ENCODE measurements around the gene MED22.
"Not testable (repeated sequence)": the region's sequence is repeated elsewhere in the genome, so short reads cannot be mapped to it uniquely, and the experiment has no call there.

MED22 gene

GRCh38 chr9:133317551-133317950 is 30.4 kb downstream of the MED22 start:
- H3K4me1 Mint-ChIP-seq (ENCODE audit: low read depth in 2 of 2); H3K4me3 Mint-ChIP-seq; ATAC-seq (replicated peaks); H3K27ac Mint-ChIP-seq; DNase-seq; H3K36me3 Mint-ChIP-seq (ENCODE audit: insufficient read depth); H3K9me3 Mint-ChIP-seq: not testable (repeated sequence)
- H3K27me3 Mint-ChIP-seq: peaks cover 5 to 14% of the 10 kb centered on the region in 2 donors

GRCh38 chr9:133315997-133316396 is 31.9 kb downstream of the MED22 start:
- ATAC-seq (replicated peaks) (no peak), DNase-seq (no peak)
- Mint-ChIP-seq H3K9me3 (no peaks in the 10 kb centered on the region), H3K36me3 (ENCODE audit: insufficient read depth) (peaks cover 3% of the 10 kb centered on the region), H3K27ac (no peak overlapping the region), H3K27me3 (peaks cover 0 to 14% of the 10 kb centered on the region in 2 donors), H3K4me1 (ENCODE audit: low read depth in 2 of 2) (no peaks in the 10 kb centered on the region), H3K4me3 (no peak overlapping the region)

- peaks cover 4% of the 10 kb centered on the region for H3K36me3 Mint-ChIP-seq (ENCODE audit: insufficient read depth)
- H3K4me1 Mint-ChIP-seq (ENCODE audit: low read depth in 2 of 2): no peaks in the 10 kb centered on the region
- H3K27me3 Mint-ChIP-seq: peaks cover 33 to 48% of the 10 kb centered on the region in 2 donors
- ATAC-seq (replicated peaks) (no peak), DNase-seq (no peak)
- H3K4me3 Mint-ChIP-seq: no peak overlapping the region
- no peak overlapping the region for H3K27ac Mint-ChIP-seq
- no peaks in the 10 kb centered on the region for H3K9me3 Mint-ChIP-seq
Observed at GRCh38 chr9:133309608-133310007, 38.3 kb downstream of the MED22 start.

- no peak for DNase-seq
- Mint-ChIP-seq H3K27ac (no peak overlapping the region), H3K36me3 (ENCODE audit: insufficient read depth) (peaks cover 5% of the 10 kb centered on the region), H3K9me3 (no peaks in the 10 kb centered on the region), H3K4me1 (ENCODE audit: low read depth in 2 of 2) (no peaks in the 10 kb centered on the region), H3K4me3 (no peak overlapping the region), H3K27me3 (peaks cover 33 to 50% of the 10 kb centered on the region in 2 donors)
- ATAC-seq (replicated peaks): no peak
Observed at GRCh38 chr9:133307301-133307700, 40.6 kb downstream of the MED22 start.

GRCh38 chr9:133306242-133307204 is 41.4 kb downstream of the MED22 start:
- H3K27ac Mint-ChIP-seq: no peak overlapping the region
- H3K36me3 Mint-ChIP-seq (ENCODE audit: insufficient read depth): peaks cover 5% of the 10 kb centered on the region

GRCh38 chr9:133305731-133306130 is 42.2 kb downstream of the MED22 start:
- H3K9me3 Mint-ChIP-seq: no peaks in the 10 kb centered on the region
- ATAC-seq (replicated peaks) (no peak), DNase-seq (no peak)
- peaks cover 5% of the 10 kb centered on the region for H3K36me3 Mint-ChIP-seq (ENCODE audit: insufficient read depth)
- no peak overlapping the region for H3K4me3 Mint-ChIP-seq
- no peak overlapping the region for H3K27ac Mint-ChIP-seq
- H3K27me3 Mint-ChIP-seq: peaks cover 33 to 57% of the 10 kb centered on the region in 2 donors
- no peaks in the 10 kb centered on the region for H3K4me1 Mint-ChIP-seq (ENCODE audit: low read depth in 2 of 2)

More at GRCh38 chr9:133306242-133307204, 41.4 kb downstream of the MED22 start:
- DNase-seq (no peak), ATAC-seq (replicated peaks) (no peak)
- Mint-ChIP-seq H3K4me3 (no peak overlapping the region), H3K27me3 (peaks cover 33 to 57% of the 10 kb centered on the region in 2 donors), H3K4me1 (ENCODE audit: low read depth in 2 of 2) (no peaks in the 10 kb centered on the region), H3K9me3 (no peaks in the 10 kb centered on the region)

GRCh38 chr9:133304477-133305377 is 43.2 kb downstream of the MED22 start:
- DNase-seq (no peak), ATAC-seq (replicated peaks) (no peak)
- Mint-ChIP-seq H3K4me3 (no peak overlapping the region), H3K36me3 (ENCODE audit: insufficient read depth) (peaks cover 5% of the 10 kb centered on the region), H3K27me3 (peaks cover 30 to 54% of the 10 kb centered on the region in 2 donors), H3K27ac (no peak overlapping the region), H3K9me3 (no peaks in the 10 kb centered on the region), H3K4me1 (ENCODE audit: low read depth in 2 of 2) (no peaks in the 10 kb centered on the region)

- Mint-ChIP-seq H3K9me3 (no peaks in the 10 kb centered on the region), H3K4me3 (no peak overlapping the region), H3K27ac (no peak overlapping the region), H3K27me3 (peaks cover 30 to 54% of the 10 kb centered on the region in 2 donors), H3K36me3 (ENCODE audit: insufficient read depth) (peaks cover 5% of the 10 kb centered on the region), H3K4me1 (ENCODE audit: low read depth in 2 of 2) (no peaks in the 10 kb centered on the region)
- DNase-seq (no peak), ATAC-seq (replicated peaks) (no peak)
Observed at GRCh38 chr9:133304158-133304470, 43.8 kb downstream of the MED22 start.

GRCh38 chr9:133303266-133304157 is 44.4 kb downstream of the MED22 start:
- no peak overlapping the region for H3K27ac Mint-ChIP-seq
- H3K36me3 Mint-ChIP-seq (ENCODE audit: insufficient read depth): peaks cover 5% of the 10 kb centered on the region
- DNase-seq (no peak), ATAC-seq (replicated peaks) (no peak)
- no peaks in the 10 kb centered on the region for H3K4me1 Mint-ChIP-seq (ENCODE audit: low read depth in 2 of 2)
- H3K27me3 Mint-ChIP-seq: peaks cover 24 to 49% of the 10 kb centered on the region in 2 donors
- no peak overlapping the region for H3K4me3 Mint-ChIP-seq
- no peaks in the 10 kb centered on the region for H3K9me3 Mint-ChIP-seq

GRCh38 chr9:133301253-133302230 is 46.4 kb downstream of the MED22 start:
- DNase-seq (no peak), ATAC-seq (replicated peaks) (no peak)
- Mint-ChIP-seq H3K4me3 (no peak overlapping the region), H3K27ac (no peak overlapping the region), H3K4me1 (ENCODE audit: low read depth in 2 of 2) (no peaks in the 10 kb centered on the region), H3K36me3 (ENCODE audit: insufficient read depth) (peaks cover 5% of the 10 kb centered on the region), H3K9me3 (no peaks in the 10 kb centered on the region), H3K27me3 (peaks cover 25 to 48% of the 10 kb centered on the region in 2 donors)

- ATAC-seq (replicated peaks); H3K9me3 Mint-ChIP-seq; H3K36me3 Mint-ChIP-seq (ENCODE audit: insufficient read depth); H3K4me3 Mint-ChIP-seq; H3K27ac Mint-ChIP-seq; DNase-seq; H3K4me1 Mint-ChIP-seq (ENCODE audit: low read depth in 2 of 2): not testable (repeated sequence)
- H3K27me3 Mint-ChIP-seq: peaks cover 23 to 50% of the 10 kb centered on the region in 2 donors
Observed at GRCh38 chr9:133299996-133300395, 47.9 kb downstream of the MED22 start.

GRCh38 chr9:133294257-133294656 is 53.7 kb downstream of the MED22 start:
- ATAC-seq (replicated peaks) (no peak), DNase-seq (no peak)
- Mint-ChIP-seq H3K36me3 (ENCODE audit: insufficient read depth) (no peaks in the 10 kb centered on the region), H3K4me1 (ENCODE audit: low read depth in 2 of 2) (no peaks in the 10 kb centered on the region), H3K9me3 (peaks cover 0 to 2% of the 10 kb centered on the region in 2 donors), H3K27ac (no peak overlapping the region), H3K27me3 (peaks cover 54 to 66% of the 10 kb centered on the region in 2 donors), H3K4me3 (no peak overlapping the region)
